ENCODE data around the gene PHF21A.

PHF21A gene

GRCh38 chr11:46116007-46116711 lies 5.1 kb downstream of the PHF21A start:
- TF ChIP-seq CTCF (IDR thresholded peaks at IDR 0.05; ENCODE audit: low read depth, low read length) (no peak), MAX (IDR thresholded peaks at IDR 0.05; ENCODE audit: low read depth, low read length) (no peak), MYC (IDR thresholded peaks at IDR 0.05; ENCODE audit: low read depth, low read length) (no peak), POLR2A (IDR thresholded peaks at IDR 0.05; ENCODE audit: extremely low read depth, insufficient read length) (no peak)
- DNase-seq (ENCODE audit: low read depth), result no peak
- H3K4me3 ChIP-seq (ENCODE audit: low read depth, low read length), result peak overlapping the region; percentile 79

GRCh38 chr11:46114961-46115360 lies 6.3 kb downstream of the PHF21A start:
- no peak for TF ChIP-seq POLR2A (IDR thresholded peaks at IDR 0.05; ENCODE audit: extremely low read depth, insufficient read length)
- TF ChIP-seq CTCF (IDR thresholded peaks at IDR 0.05; ENCODE audit: low read depth, low read length), result no peak
- no peak for TF ChIP-seq MYC (IDR thresholded peaks at IDR 0.05; ENCODE audit: low read depth, low read length)
- TF ChIP-seq MAX (IDR thresholded peaks at IDR 0.05; ENCODE audit: low read depth, low read length), result no peak
- H3K4me3 ChIP-seq (ENCODE audit: low read depth, low read length), result peak overlapping the region; percentile 4
- peak; percentile 54 for DNase-seq (ENCODE audit: low read depth)

- TF ChIP-seq CTCF (IDR thresholded peaks at IDR 0.05; ENCODE audit: low read depth, low read length) (no peak), MYC (IDR thresholded peaks at IDR 0.05; ENCODE audit: low read depth, low read length) (no peak), POLR2A (IDR thresholded peaks at IDR 0.05; ENCODE audit: extremely low read depth, insufficient read length) (no peak), MAX (IDR thresholded peaks at IDR 0.05; ENCODE audit: low read depth, low read length) (no peak)
- peak overlapping the region; percentile 4 for H3K4me3 ChIP-seq (ENCODE audit: low read depth, low read length)
- DNase-seq (ENCODE audit: low read depth), result no peak
These were observed 6.9 kb downstream of the PHF21A start for GRCh38 chr11:46114378-46114777.

- DNase-seq (ENCODE audit: low read depth), result peak; percentile 86
- peak overlapping the region; percentile 4 for H3K4me3 ChIP-seq (ENCODE audit: low read depth, low read length)
- no peak for TF ChIP-seq POLR2A (IDR thresholded peaks at IDR 0.05; ENCODE audit: extremely low read depth, insufficient read length)
- peak; percentile 38 for TF ChIP-seq MAX (IDR thresholded peaks at IDR 0.05; ENCODE audit: low read depth, low read length)
- no peak for TF ChIP-seq CTCF (IDR thresholded peaks at IDR 0.05; ENCODE audit: low read depth, low read length)
- peak; percentile 55; the same call in 1 of the 2 replicates for TF ChIP-seq MYC (IDR thresholded peaks at IDR 0.05; ENCODE audit: low read depth, low read length)
These were observed 8.2 kb downstream of the PHF21A start for GRCh38 chr11:46112961-46113607.

- H3K4me3 ChIP-seq (ENCODE audit: low read depth, low read length), result no peak overlapping the region
- no peak for DNase-seq (ENCODE audit: low read depth)
- no peak for TF ChIP-seq MYC (IDR thresholded peaks at IDR 0.05; ENCODE audit: low read depth, low read length)
- TF ChIP-seq MAX (IDR thresholded peaks at IDR 0.05; ENCODE audit: low read depth, low read length), result no peak
- TF ChIP-seq POLR2A (IDR thresholded peaks at IDR 0.05; ENCODE audit: extremely low read depth, insufficient read length), result no peak
- TF ChIP-seq CTCF (IDR thresholded peaks at IDR 0.05; ENCODE audit: low read depth, low read length), result no peak
These were observed 12.5 kb downstream of the PHF21A start for GRCh38 chr11:46108751-46109150.

All from NB4 (cell line).